WI38 (cell line): ENCODE data around the gene BMP6.

ENCODE experiments used
- H3K4me3 ChIP-seq: 2 replicates; pipeline ENCODE4 v1.5.1; 2011; ENCODE audit warnings: low read depth, mild to moderate bottlenecking, control low read depth, low read length
- CTCF ChIP-seq: IDR thresholded peaks from 2 replicates; pipeline ENCODE4 v1.5.1; 2012; ENCODE audit warnings: low read depth, mild to moderate bottlenecking, control low read depth, low read length

BMP6 gene

GRCh38 chr6:7763881-7764280 lies 38.0 kb downstream of the BMP6 start:
- H3K4me3 ChIP-seq, result no peak overlapping the region
- TF ChIP-seq CTCF, result no peak

- H3K4me3 ChIP-seq, result no peak overlapping the region
- TF ChIP-seq CTCF, result no peak
Observed at GRCh38 chr6:7765575-7766325, 39.9 kb downstream of the BMP6 start.

GRCh38 chr6:7769702-7770101 lies 43.8 kb downstream of the BMP6 start:
- no peak for TF ChIP-seq CTCF
- no peak overlapping the region for H3K4me3 ChIP-seq

- TF ChIP-seq CTCF, result no peak
- H3K4me3 ChIP-seq, result no peak overlapping the region
Observed at GRCh38 chr6:7770111-7770510, 44.2 kb downstream of the BMP6 start.

GRCh38 chr6:7770601-7771000 lies 44.7 kb downstream of the BMP6 start:
- H3K4me3 ChIP-seq, result no peak overlapping the region

GRCh38 chr6:7773322-7773721 lies 47.4 kb downstream of the BMP6 start:
- TF ChIP-seq CTCF, result no peak

More at GRCh38 chr6:7770601-7771000, 44.7 kb downstream of the BMP6 start:
- TF ChIP-seq CTCF, result no peak

GRCh38 chr6:7773914-7774313 lies 48.0 kb downstream of the BMP6 start:
- H3K4me3 ChIP-seq, result no peak overlapping the region
- TF ChIP-seq CTCF, result no peak

More at GRCh38 chr6:7773322-7773721, 47.4 kb downstream of the BMP6 start:
- no peak overlapping the region for H3K4me3 ChIP-seq
